ENCODE data around the gene IL18RAP. TPM values are rescaled to one million over a fixed set of nuclear protein-coding genes. Genes with fewer than 3 reads are reported as not detected.

IL18RAP gene
- total and polyA plus RNA-seq, 2 donors (not counting 1 experiment from before 2014, with no cell fraction given), result 0.22 to 1.4 TPM

DNA sequence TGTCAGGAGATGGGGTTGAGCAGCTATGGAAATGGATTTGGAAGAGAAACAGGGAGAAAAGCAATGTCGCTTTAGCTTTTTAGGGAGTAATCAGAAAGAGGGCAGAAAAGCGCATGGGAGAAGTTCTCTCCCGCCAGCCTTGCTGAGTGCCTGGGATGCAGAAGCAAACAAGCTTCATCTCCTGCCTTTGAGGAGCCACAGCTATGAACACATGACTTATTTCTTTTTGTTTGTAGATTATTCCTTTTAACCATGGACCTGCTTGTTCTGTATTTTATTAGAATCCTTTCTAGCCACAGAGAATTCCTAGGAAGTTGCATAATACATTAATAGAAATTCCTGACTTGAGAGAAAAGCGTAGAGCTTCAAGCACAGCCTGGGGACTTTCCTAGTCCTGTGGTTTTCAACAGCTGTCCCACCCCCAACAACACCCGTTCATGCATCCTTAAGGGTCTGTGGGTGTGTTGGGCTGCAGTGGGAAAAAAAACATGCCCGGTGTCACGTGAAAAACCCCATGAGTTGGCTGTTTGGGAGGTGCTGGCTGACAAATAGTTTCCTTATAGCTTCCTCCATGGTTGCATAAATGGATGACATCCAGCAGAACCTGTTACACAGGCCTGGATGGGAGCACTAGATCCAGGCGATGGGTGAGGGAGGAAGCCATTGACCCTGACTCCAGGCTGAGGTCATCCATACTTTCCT, 65.0 kb downstream of the IL18RAP start:
- H4K20me1 ChIP-seq (ENCODE audit: control insufficient read depth, insufficient read depth, low read length, poor library complexity, severe bottlenecking), result no peaks in the 10 kb centered on the region
- H3K4me2 ChIP-seq (replicated peaks; ENCODE audit: low read depth, low read length, poor library complexity, severe bottlenecking), result no peak overlapping the region
- intact Hi-C loops (cut with micrococcal nuclease), result no loop called here
- CTCF ChIA-PET, result no interaction called here
- Mint-ChIP-seq H3K4me3 (no peak overlapping the region), H3K27ac (no peak overlapping the region), H3K4me1 (peaks cover 1% of the 10 kb centered on the region), H3K9me3 (ENCODE audit: insufficient read depth) (no peaks in the 10 kb centered on the region), H3K27me3 (peaks cover 41% of the 10 kb centered on the region)
- no peaks in the 10 kb centered on the region for H3K79me2 ChIP-seq (ENCODE audit: control insufficient read depth, insufficient read depth, low read length)
- H3K9ac ChIP-seq (ENCODE audit: low read length), result no peak overlapping the region
- POLR2A ChIA-PET, result no interaction called here
- no peak for ATAC-seq (ENCODE audit: low read depth)
- no peak overlapping the region for H3K27ac ChIP-seq (ENCODE audit: low read length in 2 of 2)
- peaks cover 0 to 4% (median 0%) of the 10 kb centered on the region in 3 donors for H3K9me3 ChIP-seq (ENCODE audit: control extremely low read depth in 1 of 3, control insufficient read depth in 2 of 3, insufficient read depth in 1 of 3, low read length in 2 of 3)
- peaks cover 0 to 16% (median 2%) of the 10 kb centered on the region in 4 experiments for H3K27me3 ChIP-seq (replicated peaks in 1 of 4; ENCODE audit: control extremely low read depth in 1 of 4, control insufficient read depth in 3 of 4, insufficient read depth in 4 of 4, low read length in 3 of 4)
- 33% methylated on average over 3 of the region's 8 CpGs for WGBS (ENCODE audit: insufficient coverage)
- H2AFZ ChIP-seq (ENCODE audit: insufficient read depth, low read depth, low read length, poor library complexity, severe bottlenecking), result no peak overlapping the region
- TF ChIP-seq, protein P1, sequence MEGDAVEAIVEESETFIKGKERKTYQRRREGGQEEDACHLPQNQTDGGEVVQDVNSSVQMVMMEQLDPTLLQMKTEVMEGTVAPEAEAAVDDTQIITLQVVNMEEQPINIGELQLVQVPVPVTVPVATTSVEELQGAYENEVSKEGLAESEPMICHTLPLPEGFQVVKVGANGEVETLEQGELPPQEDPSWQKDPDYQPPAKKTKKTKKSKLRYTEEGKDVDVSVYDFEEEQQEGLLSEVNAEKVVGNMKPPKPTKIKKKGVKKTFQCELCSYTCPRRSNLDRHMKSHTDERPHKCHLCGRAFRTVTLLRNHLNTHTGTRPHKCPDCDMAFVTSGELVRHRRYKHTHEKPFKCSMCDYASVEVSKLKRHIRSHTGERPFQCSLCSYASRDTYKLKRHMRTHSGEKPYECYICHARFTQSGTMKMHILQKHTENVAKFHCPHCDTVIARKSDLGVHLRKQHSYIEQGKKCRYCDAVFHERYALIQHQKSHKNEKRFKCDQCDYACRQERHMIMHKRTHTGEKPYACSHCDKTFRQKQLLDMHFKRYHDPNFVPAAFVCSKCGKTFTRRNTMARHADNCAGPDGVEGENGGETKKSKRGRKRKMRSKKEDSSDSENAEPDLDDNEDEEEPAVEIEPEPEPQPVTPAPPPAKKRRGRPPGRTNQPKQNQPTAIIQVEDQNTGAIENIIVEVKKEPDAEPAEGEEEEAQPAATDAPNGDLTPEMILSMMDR (IDR thresholded peaks at IDR 0.05), result no peak
- TF ChIP-seq EZH2 (IDR thresholded peaks at IDR 0.05; ENCODE audit: borderline replicate concordance, insufficient read depth, low read depth, low read length, poor library complexity, severe bottlenecking), result no peak
- no peak overlapping the region for H3K4me3 ChIP-seq (ENCODE audit: control extremely low read depth in 1 of 5, extremely low read depth in 1 of 5, insufficient read depth in 1 of 5, low read depth in 2 of 5, low read length in 4 of 5)
- no peaks in the 10 kb centered on the region for H3K36me3 ChIP-seq (replicated peaks in 1 of 2; ENCODE audit: control extremely low read depth in 1 of 2, control insufficient read depth in 1 of 2, extremely low read depth in 1 of 2, insufficient read depth in 2 of 2, low read length in 1 of 2)
- DNase-seq, result no peak
- no peaks in the 10 kb centered on the region for H3K4me1 ChIP-seq (ENCODE audit: control insufficient read depth in 2 of 2, insufficient read depth in 2 of 2, low read length in 2 of 2)

DNA sequence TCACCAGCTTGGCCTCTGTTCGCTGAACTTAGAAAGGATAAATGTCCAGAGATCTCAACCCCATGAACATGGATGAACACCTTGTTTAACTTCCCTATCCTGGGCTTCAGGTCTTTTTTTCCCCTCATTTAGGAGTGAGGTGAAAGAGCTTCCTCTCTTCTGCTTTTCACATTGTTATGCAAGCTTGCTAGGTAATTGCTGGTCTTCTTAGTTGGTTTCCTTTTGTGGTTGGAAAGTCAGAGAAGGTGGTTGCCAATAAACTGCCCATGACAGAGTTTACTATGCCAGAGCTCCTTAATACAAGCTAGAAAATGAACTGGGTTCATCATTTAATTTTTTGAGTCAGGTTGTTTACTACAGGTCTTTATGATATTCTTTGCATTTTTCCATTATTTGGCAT, 66.7 kb downstream of the IL18RAP start:
- Histone ChIP-seq H3K4me1 (ENCODE audit: control insufficient read depth in 2 of 2, insufficient read depth in 2 of 2, low read length in 2 of 2) (no peaks in the 10 kb centered on the region), H3K27ac (ENCODE audit: low read length in 2 of 2) (no peak overlapping the region), H3K4me3 (ENCODE audit: control extremely low read depth in 1 of 5, extremely low read depth in 1 of 5, insufficient read depth in 1 of 5, low read depth in 2 of 5, low read length in 4 of 5) (no peak overlapping the region), H3K9me3 (ENCODE audit: control extremely low read depth in 1 of 3, control insufficient read depth in 2 of 3, insufficient read depth in 1 of 3, low read length in 2 of 3) (peaks cover 1 to 5% (median 4%) of the 10 kb centered on the region in 3 donors), H3K36me3 (replicated peaks in 1 of 2; ENCODE audit: control extremely low read depth in 1 of 2, control insufficient read depth in 1 of 2, extremely low read depth in 1 of 2, insufficient read depth in 2 of 2, low read length in 1 of 2) (no peaks in the 10 kb centered on the region), H3K79me2 (ENCODE audit: control insufficient read depth, insufficient read depth, low read length) (no peaks in the 10 kb centered on the region), H4K20me1 (ENCODE audit: control insufficient read depth, insufficient read depth, low read length, poor library complexity, severe bottlenecking) (no peaks in the 10 kb centered on the region), H3K9ac (ENCODE audit: low read length) (no peak overlapping the region), H2AFZ (ENCODE audit: insufficient read depth, low read depth, low read length, poor library complexity, severe bottlenecking) (no peak overlapping the region), H3K27me3 (replicated peaks in 1 of 4; ENCODE audit: control extremely low read depth in 1 of 4, control insufficient read depth in 3 of 4, insufficient read depth in 4 of 4, low read length in 3 of 4) (peaks cover 0 to 11% (median 2%) of the 10 kb centered on the region in 4 experiments), H3K4me2 (replicated peaks; ENCODE audit: low read depth, low read length, poor library complexity, severe bottlenecking) (no peak overlapping the region)
- Mint-ChIP-seq H3K27ac (no peak overlapping the region), H3K27me3 (peaks cover 30% of the 10 kb centered on the region), H3K4me3 (no peak overlapping the region), H3K4me1 (peaks cover 1% of the 10 kb centered on the region), H3K9me3 (ENCODE audit: insufficient read depth) (peaks cover 3% of the 10 kb centered on the region)
- intact Hi-C loops (cut with micrococcal nuclease), result no loop called here
- ChIA-PET POLR2A (no interaction called here), CTCF (interaction anchor here (2.1 kb wide), 1 partner anchor 16 kb away, joined by 7 read pairs; the partner anchor contains the start of gene SLC9A4)
- no peak for ATAC-seq (ENCODE audit: low read depth)
- WGBS (ENCODE audit: insufficient coverage), result no CpG with 5 or more reads among the region's 1 CpG
- no peak for TF ChIP-seq EZH2 (IDR thresholded peaks at IDR 0.05; ENCODE audit: borderline replicate concordance, insufficient read depth, low read depth, low read length, poor library complexity, severe bottlenecking)
- TF ChIP-seq, protein P1 (IDR thresholded peaks at IDR 0.05), result no peak
- DNase-seq, result no peak

Measured in B cell (primary cell).